Measurements from ENCODE around the gene LMAN2. TPM values are rescaled to one million over a fixed set of nuclear protein-coding genes. Genes with fewer than 3 reads are reported as not detected.

Gene LMAN2
- total and polyA plus RNA-seq, 10 donors, result 50.1 to 211 (median 98.1) TPM

DNA sequence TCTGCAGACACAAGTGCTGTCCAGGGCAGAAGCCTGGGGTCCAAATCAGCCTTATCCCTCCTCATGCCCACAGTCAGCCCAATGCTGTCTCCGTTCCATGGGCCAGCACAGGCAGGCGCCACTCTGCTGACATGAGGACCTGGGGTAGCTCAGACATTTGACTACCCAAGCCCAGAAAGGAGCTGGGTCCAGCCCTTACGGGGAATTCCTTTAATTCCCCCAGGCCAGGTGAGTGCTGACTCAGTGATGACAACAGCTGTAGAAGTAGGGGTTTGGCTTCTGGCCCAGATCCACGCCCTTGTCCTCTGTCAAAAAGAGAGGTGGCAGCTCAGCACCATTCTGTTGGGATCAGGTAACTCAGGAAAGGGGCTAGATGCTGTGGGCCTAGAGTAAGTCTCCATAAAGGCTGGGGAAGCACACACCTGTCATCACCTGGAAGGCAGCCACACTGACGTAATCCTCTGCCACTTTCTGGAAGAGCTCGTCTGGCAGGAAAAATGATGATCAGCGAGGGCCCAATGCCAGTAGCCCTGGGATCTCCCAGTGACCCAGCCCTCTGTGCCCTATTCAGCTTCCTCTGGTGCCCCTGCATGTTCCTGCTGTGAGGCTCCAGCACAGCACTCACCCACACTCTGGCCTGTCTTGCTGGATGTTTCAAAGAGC lies 49.8 kb downstream of the LMAN2 start:
- TF ChIP-seq, protein P1, sequence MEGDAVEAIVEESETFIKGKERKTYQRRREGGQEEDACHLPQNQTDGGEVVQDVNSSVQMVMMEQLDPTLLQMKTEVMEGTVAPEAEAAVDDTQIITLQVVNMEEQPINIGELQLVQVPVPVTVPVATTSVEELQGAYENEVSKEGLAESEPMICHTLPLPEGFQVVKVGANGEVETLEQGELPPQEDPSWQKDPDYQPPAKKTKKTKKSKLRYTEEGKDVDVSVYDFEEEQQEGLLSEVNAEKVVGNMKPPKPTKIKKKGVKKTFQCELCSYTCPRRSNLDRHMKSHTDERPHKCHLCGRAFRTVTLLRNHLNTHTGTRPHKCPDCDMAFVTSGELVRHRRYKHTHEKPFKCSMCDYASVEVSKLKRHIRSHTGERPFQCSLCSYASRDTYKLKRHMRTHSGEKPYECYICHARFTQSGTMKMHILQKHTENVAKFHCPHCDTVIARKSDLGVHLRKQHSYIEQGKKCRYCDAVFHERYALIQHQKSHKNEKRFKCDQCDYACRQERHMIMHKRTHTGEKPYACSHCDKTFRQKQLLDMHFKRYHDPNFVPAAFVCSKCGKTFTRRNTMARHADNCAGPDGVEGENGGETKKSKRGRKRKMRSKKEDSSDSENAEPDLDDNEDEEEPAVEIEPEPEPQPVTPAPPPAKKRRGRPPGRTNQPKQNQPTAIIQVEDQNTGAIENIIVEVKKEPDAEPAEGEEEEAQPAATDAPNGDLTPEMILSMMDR (IDR thresholded peaks at IDR 0.05 in 8 of 11, conservative IDR thresholded peaks at IDR 0.05 in 3 of 11), result no peak
- TF ChIP-seq POLR2A (IDR thresholded peaks at IDR 0.05) (no peak), POLR2AphosphoS5 (IDR thresholded peaks at IDR 0.05) (no peak)
- Histone ChIP-seq H3K4me3 (peak overlapping the region in 6 of 8 donors; percentile 77 to 99 (median 96)), H3K4me1 (peaks cover 47 to 94% (median 83%) of the 10 kb centered on the region in 6 donors), H3K27ac (peak overlapping the region; percentile 76 to 94 (median 88)), H3K36me3 (peaks cover 0 to 55% (median 23%) of the 10 kb centered on the region in 6 donors), H3K9me3 (no peaks in the 10 kb centered on the region), H3K27me3 (replicated peaks in 1 of 7) (no peaks in the 10 kb centered on the region)
- 66 to 79% (median 69%) methylated on average over 6 to 7 of the region's 7 CpGs for WGBS, 5 donors
- intact Hi-C loops (cut with DNase I; ENCODE audit: low total_unique reads), result loop anchor here (10.0 kb wide), 1 partner anchor 187 kb away; no protein-coding TSS in a partner anchor
- peak; percentile 73 for DNase-seq

DNA sequence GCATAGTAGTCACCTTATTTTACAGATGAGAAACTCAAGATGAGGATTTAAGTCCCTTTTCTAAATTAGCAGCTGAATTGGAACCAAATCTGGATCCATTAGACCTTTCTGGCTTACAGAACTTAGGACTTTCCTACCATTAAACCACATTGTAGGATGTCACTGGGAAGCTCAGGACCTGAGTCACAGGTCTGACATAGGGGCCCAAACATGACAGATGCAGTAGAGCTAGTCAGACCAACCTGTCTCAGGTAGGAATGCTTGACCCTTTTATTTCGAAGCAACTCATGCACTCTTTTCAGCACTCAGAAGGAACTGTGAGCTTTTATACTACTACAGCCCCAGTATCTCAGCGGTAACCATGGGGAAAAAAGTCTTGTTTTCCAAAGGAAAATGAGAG lies 50.5 kb downstream of the LMAN2 start:
- H3K9me3 ChIP-seq, result no peaks in the 10 kb centered on the region
- H3K27ac ChIP-seq, result peak overlapping the region; percentile 76 to 94 (median 88)
- peak overlapping the region in 3 of 8 donors; percentile 89 to 96 (median 95) for H3K4me3 ChIP-seq
- peaks cover 54 to 94% (median 85%) of the 10 kb centered on the region in 6 donors for H3K4me1 ChIP-seq
- intact Hi-C loops (cut with DNase I; ENCODE audit: low total_unique reads), result loop anchor here (10.0 kb wide), 1 partner anchor 186 kb away; no protein-coding TSS in a partner anchor
- TF ChIP-seq POLR2AphosphoS5 (IDR thresholded peaks at IDR 0.05) (no peak), POLR2A (IDR thresholded peaks at IDR 0.05) (no peak)
- TF ChIP-seq, protein P1 (IDR thresholded peaks at IDR 0.05 in 8 of 11, conservative IDR thresholded peaks at IDR 0.05 in 3 of 11), result no peak
- H3K27me3 ChIP-seq (replicated peaks in 1 of 7), result no peaks in the 10 kb centered on the region
- peaks cover 0 to 55% (median 17%) of the 10 kb centered on the region in 6 donors for H3K36me3 ChIP-seq
- 88 to 96% (median 93%) methylated on average over 2 of the region's 2 CpGs for WGBS, 5 donors
- no peak for DNase-seq

DNA sequence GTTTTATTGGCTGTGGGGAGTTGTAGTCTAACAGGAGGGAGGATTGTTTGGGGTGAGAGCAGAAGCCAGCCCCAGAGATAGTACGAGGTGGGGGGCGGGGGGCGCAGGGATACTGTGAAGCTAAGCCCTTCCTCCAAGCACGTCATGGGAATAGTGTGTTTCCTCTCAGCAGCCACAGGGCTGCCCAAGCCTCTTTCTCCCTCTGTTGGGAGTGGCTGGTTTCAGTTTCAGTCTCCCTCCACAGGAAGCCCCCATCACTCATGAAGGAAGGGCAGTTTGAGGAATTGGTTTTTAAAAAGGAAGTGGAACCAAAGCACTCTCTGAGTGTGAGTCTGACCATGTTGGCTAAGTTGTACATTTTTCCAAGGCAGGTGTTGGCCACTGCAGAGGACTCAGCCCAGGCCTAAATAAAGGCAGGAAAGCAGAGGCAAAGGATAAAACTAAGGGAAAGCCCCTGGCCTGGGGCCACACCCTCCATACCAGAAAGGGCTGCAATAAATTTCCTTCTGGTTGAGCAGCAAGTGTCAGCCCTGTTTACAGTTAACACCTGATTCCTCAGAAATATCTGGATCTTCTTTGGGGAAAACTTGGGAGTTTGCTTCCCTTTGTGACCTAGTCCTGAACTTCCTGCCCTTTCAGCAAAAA lies 51.1 kb downstream of the LMAN2 start:
- WGBS, 5 donors, result 0 to 8% (median 1%) methylated on average over 4 of the region's 4 CpGs
- intact Hi-C loops (cut with DNase I; ENCODE audit: low total_unique reads), result loop anchor here (10.0 kb wide), 1 partner anchor 186 kb away; no protein-coding TSS in a partner anchor
- Histone ChIP-seq H3K4me3 (peak overlapping the region in 3 of 8 donors; percentile 3 to 89 (median 7)), H3K4me1 (peaks cover 53 to 94% (median 84%) of the 10 kb centered on the region in 6 donors), H3K36me3 (peaks cover 0 to 55% (median 15%) of the 10 kb centered on the region in 6 donors), H3K27me3 (replicated peaks in 1 of 7) (no peaks in the 10 kb centered on the region), H3K9me3 (no peaks in the 10 kb centered on the region), H3K27ac (peak overlapping the region; percentile 76 to 94 (median 88))
- peak; percentile 89 for DNase-seq
- TF ChIP-seq POLR2A (IDR thresholded peaks at IDR 0.05) (no peak), POLR2AphosphoS5 (IDR thresholded peaks at IDR 0.05) (peak in 2 of 3 donors; percentile 58 to 88)
- TF ChIP-seq, protein P1 (IDR thresholded peaks at IDR 0.05 in 8 of 11, conservative IDR thresholded peaks at IDR 0.05 in 3 of 11), result peak in 7 of 11 experiments; percentile 7 to 51 (median 43)
